Uterus (tissue), 2 donors: Measurements from ENCODE around the gene ATP1A1.

Experiments used
- CTCF ChIP-seq, 4 experiments: fragments of 200-600 bp in 2 of 4; fragments of 450-650 bp in 2 of 4; sonication (generic) in 2 of 4; IDR thresholded peaks; one replicate each; pipeline ENCODE4 v1.5.1; 2016 to 2019; ENCODE audit warnings: antibody characterized with exemption in 4 of 4, mild to moderate bottlenecking in 2 of 4, moderate library complexity in 1 of 4
- POLR2A ChIP-seq, 2 donors: fragments of 450-650 bp; IDR thresholded peaks; one replicate each; pipeline ENCODE4 v1.6.1; 2016; ENCODE audit warnings: antibody characterized with exemption in 2 of 2, mild to moderate bottlenecking in 1 of 2, moderate library complexity in 1 of 2

GRCh38 chr1:116330342-116330652 is 42.7 kb upstream of the ATP1A1 start:
- no peak for TF ChIP-seq CTCF (IDR thresholded peaks at IDR 0.05)
- TF ChIP-seq POLR2A (IDR thresholded peaks at IDR 0.05): no peak
